ENCODE measurements around the gene DPYSL5. TPM values are rescaled to one million over a fixed set of nuclear protein-coding genes. Genes with fewer than 3 reads are reported as not detected.

The DPYSL5 gene
- total RNA-seq, 1 donor from 2014 or later, result 0.19 TPM

Other genes starting within 250 kb of the DPYSL5 start
- gene CIB4, start 206.8 kb upstream of the DPYSL5 start, total RNA-seq, result not detected
- gene KCNK3, start 155.4 kb upstream of the DPYSL5 start, total RNA-seq, result 0.70 TPM
- 18.6 TPM for gene SLC35F6, start 83.8 kb upstream of the DPYSL5 start, total RNA-seq
- not detected for gene CENPA, start 62.1 kb upstream of the DPYSL5 start, total RNA-seq
- gene MAPRE3, start 122.5 kb downstream of the DPYSL5 start, total RNA-seq, result 43.1 TPM
- gene TMEM214, start 184.8 kb downstream of the DPYSL5 start, total RNA-seq, result 40.3 TPM
- 11.7 TPM for gene AGBL5, start 203.5 kb downstream of the DPYSL5 start, total RNA-seq
- gene OST4, start 223.5 kb downstream of the DPYSL5 start, total RNA-seq, result 339 TPM
- 21.0 TPM for gene EMILIN1, start 230.5 kb downstream of the DPYSL5 start, total RNA-seq
- gene KHK, start 238.6 kb downstream of the DPYSL5 start, total RNA-seq, result 1.1 TPM